Hematopoietic multipotent progenitor cell treated with erythropoietin and hydrocortisone succinate and interleukin-3 and kit ligand, for 17 days (in vitro differentiated cells): ENCODE data around the gene CAGE1.

ENCODE experiments used
- DNase-seq: peaks from one replicate; pipeline ENCODE4 v3.0.0-alpha.2; 2015; ENCODE audit warnings: low spot score

The CAGE1 gene

GRCh38 chr6:7389451-7390225, at the start of gene CAGE1, which contains the start of gene RIOK1:
TSS of gene CAGE1 (minus strand) at chr6:7389742. CDS start at chr6:7387173, 2,569 bp downstream.
TSS of gene RIOK1 (plus strand) at chr6:7389808. CDS start at chr6:7390003, 195 bp downstream.
- DNase-seq = peak; percentile 90

GRCh38 chr6:7439228-7439627, 49.7 kb upstream of the CAGE1 start:
- no peak for DNase-seq

- DNase-seq = no peak
Measured at GRCh38 chr6:7438011-7438410, 48.5 kb upstream of the CAGE1 start.

GRCh38 chr6:7434672-7435071, 45.1 kb upstream of the CAGE1 start:
- no peak for DNase-seq

- no peak for DNase-seq
Measured at GRCh38 chr6:7433121-7433617, 43.6 kb upstream of the CAGE1 start.

GRCh38 chr6:7432391-7433120, 43.0 kb upstream of the CAGE1 start:
- DNase-seq = no peak

- DNase-seq = no peak
Measured at GRCh38 chr6:7431674-7432390, 42.3 kb upstream of the CAGE1 start.

- DNase-seq = no peak
Measured at GRCh38 chr6:7431313-7431673, 41.8 kb upstream of the CAGE1 start.

- DNase-seq = no peak
Measured at GRCh38 chr6:7426447-7427169, 37.1 kb upstream of the CAGE1 start.

GRCh38 chr6:7425808-7426190, 36.3 kb upstream of the CAGE1 start:
- no peak for DNase-seq

- no peak for DNase-seq
Measured at GRCh38 chr6:7424967-7425807, 35.6 kb upstream of the CAGE1 start.

- no peak for DNase-seq
Measured at GRCh38 chr6:7424058-7424457, 34.5 kb upstream of the CAGE1 start.

GRCh38 chr6:7421066-7421465, 31.5 kb upstream of the CAGE1 start:
- no peak for DNase-seq

- no peak for DNase-seq
Measured at GRCh38 chr6:7419065-7419464, 29.5 kb upstream of the CAGE1 start.

- no peak for DNase-seq
Measured at GRCh38 chr6:7418238-7418905, 28.8 kb upstream of the CAGE1 start.

GRCh38 chr6:7417684-7418083, 28.1 kb upstream of the CAGE1 start:
- DNase-seq = no peak

- no peak for DNase-seq
Measured at GRCh38 chr6:7414811-7415210, 25.3 kb upstream of the CAGE1 start.

GRCh38 chr6:7413151-7413823, 23.7 kb upstream of the CAGE1 start:
- no peak for DNase-seq

GRCh38 chr6:7411328-7411727, 21.8 kb upstream of the CAGE1 start:
- no peak for DNase-seq

GRCh38 chr6:7410851-7411250, 21.3 kb upstream of the CAGE1 start:
- DNase-seq = no peak
